ENCODE data around the gene CABCOCO1.

DNA sequence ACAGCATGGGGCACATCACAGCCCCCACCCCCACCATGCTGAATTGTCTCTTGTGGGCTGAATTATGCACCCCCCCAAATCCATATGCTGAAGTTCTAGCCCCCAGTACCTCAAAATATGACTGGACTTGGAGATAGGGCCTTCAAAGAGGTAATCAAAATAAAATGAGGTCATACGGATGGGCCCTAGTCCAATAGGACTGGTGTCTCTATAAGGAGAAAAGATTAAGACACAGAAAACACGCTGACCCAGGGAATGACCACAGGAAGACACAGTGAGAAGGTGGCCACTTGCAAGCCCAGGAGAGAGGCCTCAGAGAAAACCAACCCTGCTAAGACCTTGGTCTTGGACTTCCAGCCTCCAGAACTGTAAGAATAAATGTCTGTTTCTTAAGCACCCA lies 132.4 kb downstream of the CABCOCO1 start:
- no peak for TF ChIP-seq CTCF (optimal IDR thresholded peaks at IDR 0.05 in 1 of 3, IDR thresholded peaks at IDR 0.05 in 1 of 3, conservative IDR thresholded peaks at IDR 0.05 in 1 of 3; ENCODE audit: extremely low read depth in 1 of 3, insufficient read depth in 2 of 3, low read length in 3 of 3)
- no peak for TF ChIP-seq EZH2 (IDR thresholded peaks at IDR 0.05; ENCODE audit: low read length)
